ENCODE measurements around the gene RORB. TPM values are rescaled to one million over a fixed set of nuclear protein-coding genes. Genes with fewer than 3 reads are reported as not detected.

Gene RORB
- total and polyA plus RNA-seq, 4 donors, result 0.40 to 3.9 (median 1.1) TPM

- no peaks in the 10 kb centered on the region for H3K4me1 ChIP-seq (ENCODE audit: control insufficient read depth in 5 of 5, insufficient read depth in 5 of 5, low read length in 5 of 5)
- no peaks in the 10 kb centered on the region for H3K27me3 ChIP-seq (ENCODE audit: control insufficient read depth in 3 of 3, insufficient read depth in 3 of 3, low read length in 2 of 3)
- no peaks in the 10 kb centered on the region for H3K9me3 ChIP-seq (ENCODE audit: control insufficient read depth in 4 of 4, insufficient read depth in 3 of 4, low read length in 3 of 4)
- H3K36me3 ChIP-seq (ENCODE audit: control insufficient read depth in 4 of 4, insufficient read depth in 4 of 4, low read length in 4 of 4), result no peaks in the 10 kb centered on the region
- H3K4me3 ChIP-seq, result no peak overlapping the region
- WGBS, 2 donors, result 72 to 80% methylated on average over 5 of the region's 5 CpGs
- ATAC-seq (ENCODE audit: insufficient read depth, low FRiP score) (no peak), DNase-seq (no peak)
- no peak overlapping the region for H3K9ac ChIP-seq (ENCODE audit: insufficient read depth in 1 of 2, low read length in 2 of 2)
- TF ChIP-seq CTCF (IDR thresholded peaks at IDR 0.05; ENCODE audit: control extremely low read depth, extremely low read depth), result no peak
- H3K27ac ChIP-seq (ENCODE audit: low read depth in 1 of 2, low read length in 1 of 2), result no peak overlapping the region
Measured at GRCh38 chr9:74711341-74711740, 214.2 kb downstream of the RORB start.

- no peak for TF ChIP-seq CTCF (IDR thresholded peaks at IDR 0.05; ENCODE audit: control extremely low read depth, extremely low read depth)
Measured at GRCh38 chr9:74718709-74719108, 221.6 kb downstream of the RORB start.

GRCh38 chr9:74719306-74719705 lies 222.2 kb downstream of the RORB start:
- 69 to 86% methylated on average over 1 of the region's 1 CpG for WGBS, 2 donors
- no peak overlapping the region for H3K9ac ChIP-seq (ENCODE audit: insufficient read depth in 1 of 2, low read length in 2 of 2)
- no peak for TF ChIP-seq CTCF (IDR thresholded peaks at IDR 0.05; ENCODE audit: control extremely low read depth, extremely low read depth)
- no peak overlapping the region for H3K4me3 ChIP-seq
- H3K27me3 ChIP-seq (ENCODE audit: control insufficient read depth in 3 of 3, insufficient read depth in 3 of 3, low read length in 2 of 3), result no peaks in the 10 kb centered on the region
- no peaks in the 10 kb centered on the region for H3K36me3 ChIP-seq (ENCODE audit: control insufficient read depth in 4 of 4, insufficient read depth in 4 of 4, low read length in 4 of 4)
- H3K4me1 ChIP-seq (ENCODE audit: control insufficient read depth in 5 of 5, insufficient read depth in 5 of 5, low read length in 5 of 5), result no peaks in the 10 kb centered on the region
- DNase-seq (no peak), ATAC-seq (ENCODE audit: insufficient read depth, low FRiP score) (no peak)
- no peak overlapping the region for H3K27ac ChIP-seq (ENCODE audit: low read depth in 1 of 2, low read length in 1 of 2)
- H3K9me3 ChIP-seq (ENCODE audit: control insufficient read depth in 4 of 4, insufficient read depth in 3 of 4, low read length in 3 of 4), result no peaks in the 10 kb centered on the region

More at GRCh38 chr9:74718709-74719108, 221.6 kb downstream of the RORB start:
- H3K36me3 ChIP-seq (ENCODE audit: control insufficient read depth in 4 of 4, insufficient read depth in 4 of 4, low read length in 4 of 4), result no peaks in the 10 kb centered on the region
- no peak overlapping the region for H3K4me3 ChIP-seq
- H3K4me1 ChIP-seq (ENCODE audit: control insufficient read depth in 5 of 5, insufficient read depth in 5 of 5, low read length in 5 of 5), result no peaks in the 10 kb centered on the region
- ATAC-seq (ENCODE audit: insufficient read depth, low FRiP score) (no peak), DNase-seq (no peak)
- 94 to 95% methylated on average over 2 of the region's 2 CpGs for WGBS, 2 donors
- no peak overlapping the region for H3K27ac ChIP-seq (ENCODE audit: low read depth in 1 of 2, low read length in 1 of 2)
- no peaks in the 10 kb centered on the region for H3K9me3 ChIP-seq (ENCODE audit: control insufficient read depth in 4 of 4, insufficient read depth in 3 of 4, low read length in 3 of 4)
- no peak overlapping the region for H3K9ac ChIP-seq (ENCODE audit: insufficient read depth in 1 of 2, low read length in 2 of 2)
- no peaks in the 10 kb centered on the region for H3K27me3 ChIP-seq (ENCODE audit: control insufficient read depth in 3 of 3, insufficient read depth in 3 of 3, low read length in 2 of 3)

Measured in lung (tissue), 12 donors.